ENCODE data around the gene APBB2. TPM values are rescaled to one million over a fixed set of nuclear protein-coding genes. Genes with fewer than 3 reads are reported as not detected.

APBB2 gene
- total RNA-seq, 1 experiment from 2014 or later = 46.0 TPM

GRCh38 chr4:40840985-40841571 is 373.3 kb downstream of the APBB2 start:
- H3K27me3 ChIP-seq (ENCODE audit: insufficient read depth, low read depth) = no peaks in the 10 kb centered on the region
- no peaks in the 10 kb centered on the region for H3K79me2 ChIP-seq (ENCODE audit: low read depth)
- ChIA-PET POLR2A (ENCODE audit: unreplicated experiment) (no interaction called here), CTCF (interaction anchor here (0.6 to 1.3 kb wide), 5 partner anchors 16 to 222 kb away, joined by 3 to 11 read pairs (median 5); no protein-coding TSS in a partner anchor)
- H3K4me3 ChIP-seq = no peak overlapping the region
- DNase-seq = peak; percentile 59 to 75
- H4K20me1 ChIP-seq (ENCODE audit: insufficient read depth) = no peaks in the 10 kb centered on the region
- H3K36me3 ChIP-seq (ENCODE audit: low read depth) = no peaks in the 10 kb centered on the region
- TF ChIP-seq CTCF (conservative IDR thresholded peaks at IDR 0.05) (peak; percentile 78), EZH2 (IDR thresholded peaks at IDR 0.05; ENCODE audit: low read depth) (no peak)
- BruUV-seq (replicated peaks) = no TSS peak
- no peak overlapping the region for H2AFZ ChIP-seq
- H3K4me1 ChIP-seq (replicated peaks; ENCODE audit: insufficient read depth) = no peaks in the 10 kb centered on the region
- H3K4me2 ChIP-seq = no peak overlapping the region
- no peaks in the 10 kb centered on the region for H3K9me3 ChIP-seq (ENCODE audit: insufficient read depth, low read depth)
- H3K9me2 ChIP-seq (ENCODE audit: insufficient read depth) = no peaks in the 10 kb centered on the region
- H3K27ac ChIP-seq = no peak overlapping the region
- no peaks in the 10 kb centered on the region for H3F3A ChIP-seq (ENCODE audit: insufficient read depth, low read depth)
- intact Hi-C loops (cut with micrococcal nuclease; ENCODE audit: unreplicated experiment) = no loop called here

- no peak overlapping the region for H3K4me3 ChIP-seq
- H3K79me2 ChIP-seq (ENCODE audit: low read depth) = no peaks in the 10 kb centered on the region
- TF ChIP-seq EZH2 (IDR thresholded peaks at IDR 0.05; ENCODE audit: low read depth) = no peak
- TF ChIP-seq CTCF (conservative IDR thresholded peaks at IDR 0.05) = no peak
- ChIA-PET POLR2A (ENCODE audit: unreplicated experiment) (no interaction called here), CTCF (interaction anchor here (0.6 to 1.3 kb wide), 3 partner anchors 17 to 222 kb away, joined by 3 to 11 read pairs (median 5); no protein-coding TSS in a partner anchor)
- H3F3A ChIP-seq (ENCODE audit: insufficient read depth, low read depth) = no peaks in the 10 kb centered on the region
- no peaks in the 10 kb centered on the region for H3K27me3 ChIP-seq (ENCODE audit: insufficient read depth, low read depth)
- no TSS peak for BruUV-seq (replicated peaks)
- no peak overlapping the region for H2AFZ ChIP-seq
- H3K4me1 ChIP-seq (replicated peaks; ENCODE audit: insufficient read depth) = no peaks in the 10 kb centered on the region
- H3K27ac ChIP-seq = no peak overlapping the region
- H4K20me1 ChIP-seq (ENCODE audit: insufficient read depth) = no peaks in the 10 kb centered on the region
- H3K4me2 ChIP-seq = no peak overlapping the region
- H3K9me2 ChIP-seq (ENCODE audit: insufficient read depth) = no peaks in the 10 kb centered on the region
- no peaks in the 10 kb centered on the region for H3K9me3 ChIP-seq (ENCODE audit: insufficient read depth, low read depth)
- no peaks in the 10 kb centered on the region for H3K36me3 ChIP-seq (ENCODE audit: low read depth)
- DNase-seq = no peak
- intact Hi-C loops (cut with micrococcal nuclease; ENCODE audit: unreplicated experiment) = no loop called here
These were observed 373.9 kb downstream of the APBB2 start for GRCh38 chr4:40840255-40840984.

GRCh38 chr4:40838742-40839141 is 375.6 kb downstream of the APBB2 start:
- Histone ChIP-seq H3K9me3 (ENCODE audit: insufficient read depth, low read depth) (no peaks in the 10 kb centered on the region), H3K27ac (no peak overlapping the region), H3K4me1 (replicated peaks; ENCODE audit: insufficient read depth) (no peaks in the 10 kb centered on the region), H2AFZ (no peak overlapping the region), H3K9me2 (ENCODE audit: insufficient read depth) (no peaks in the 10 kb centered on the region), H4K20me1 (ENCODE audit: insufficient read depth) (no peaks in the 10 kb centered on the region), H3K36me3 (ENCODE audit: low read depth) (no peaks in the 10 kb centered on the region), H3F3A (ENCODE audit: insufficient read depth, low read depth) (no peaks in the 10 kb centered on the region), H3K79me2 (ENCODE audit: low read depth) (no peaks in the 10 kb centered on the region), H3K27me3 (ENCODE audit: insufficient read depth, low read depth) (no peaks in the 10 kb centered on the region), H3K4me2 (no peak overlapping the region), H3K4me3 (no peak overlapping the region)
- ChIA-PET POLR2A (ENCODE audit: unreplicated experiment) (no interaction called here), CTCF (no interaction called here)
- TF ChIP-seq CTCF (conservative IDR thresholded peaks at IDR 0.05) (no peak; the same call in 1 of the 2 replicates), EZH2 (IDR thresholded peaks at IDR 0.05; ENCODE audit: low read depth) (no peak)
- intact Hi-C loops (cut with micrococcal nuclease; ENCODE audit: unreplicated experiment) = no loop called here
- BruUV-seq (replicated peaks) = no TSS peak
- no peak for DNase-seq
